Glomerular visceral epithelial cell (primary cell): ENCODE measurements around the gene PRAC1.

Source experiments
- DNase-seq: peaks from one replicate; pipeline ENCODE4 v3.0.0-alpha.2; 2016; ENCODE audit errors: extremely low spot score

The PRAC1 gene

DNA sequence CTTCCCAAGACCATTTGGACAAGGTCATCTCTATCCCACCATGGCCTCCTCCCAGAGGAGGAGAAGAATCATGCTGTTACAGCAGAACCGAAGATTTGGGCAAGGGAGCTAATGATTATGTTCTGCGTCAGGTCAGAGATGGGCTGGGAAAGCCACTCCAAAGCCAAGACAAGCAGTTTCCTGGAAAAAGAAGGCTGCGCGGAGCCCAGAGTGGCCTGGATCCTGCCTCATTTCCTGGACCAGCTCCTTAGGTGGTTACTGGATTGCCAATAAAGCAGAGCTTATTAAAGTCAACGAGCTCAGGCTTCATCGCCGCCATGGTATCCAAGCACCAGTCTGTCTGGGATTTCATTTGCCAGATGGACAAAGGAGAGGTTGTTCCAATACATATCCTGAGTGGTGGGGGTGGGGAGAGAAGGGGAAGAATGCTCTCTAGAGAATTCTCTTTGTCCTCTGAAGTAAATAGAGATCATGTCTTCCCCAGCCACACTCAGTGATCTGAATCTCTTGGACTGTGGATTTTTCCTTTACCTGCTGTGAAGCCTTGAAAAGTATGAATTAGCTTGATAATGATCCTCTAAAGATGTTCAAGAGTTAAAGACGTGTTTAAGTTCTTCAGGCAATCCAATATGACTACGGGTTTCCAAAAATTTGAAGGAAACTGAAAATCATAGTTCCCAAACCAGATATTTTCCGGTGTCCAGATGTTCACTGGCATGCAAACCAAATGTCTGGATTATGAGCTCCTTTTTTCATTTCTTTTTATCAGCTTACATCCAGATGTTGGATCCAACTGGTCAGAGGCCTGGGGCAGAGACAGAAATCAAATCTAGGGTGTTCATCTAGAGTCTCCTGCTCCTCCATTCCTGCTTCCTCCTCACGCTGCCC lies 17.7 kb downstream of the PRAC1 start:
- DNase-seq, result no peak

GRCh38 chr17:48701864-48702532 lies 20.3 kb downstream of the PRAC1 start:
- DNase-seq, result no peak

DNA sequence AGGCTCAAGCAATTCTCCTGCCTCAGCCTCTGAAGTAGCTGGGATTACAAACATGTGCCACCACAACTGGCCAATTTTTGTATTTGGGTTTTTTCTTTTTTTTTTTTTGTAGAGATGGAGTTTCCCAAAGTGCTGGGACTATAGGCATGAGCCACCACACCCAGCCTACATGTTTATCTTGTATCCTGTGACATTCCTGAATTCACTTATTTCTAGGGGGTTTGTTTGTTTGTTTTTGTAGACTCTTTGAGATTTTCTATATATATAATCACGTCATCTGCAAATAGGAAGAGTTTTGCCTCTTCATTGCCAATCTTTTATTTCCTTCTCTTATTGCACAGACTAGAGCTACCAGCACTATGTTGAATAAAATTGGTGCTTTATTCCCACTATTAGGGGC lies 29.1 kb downstream of the PRAC1 start:
- DNase-seq, result no peak

DNA sequence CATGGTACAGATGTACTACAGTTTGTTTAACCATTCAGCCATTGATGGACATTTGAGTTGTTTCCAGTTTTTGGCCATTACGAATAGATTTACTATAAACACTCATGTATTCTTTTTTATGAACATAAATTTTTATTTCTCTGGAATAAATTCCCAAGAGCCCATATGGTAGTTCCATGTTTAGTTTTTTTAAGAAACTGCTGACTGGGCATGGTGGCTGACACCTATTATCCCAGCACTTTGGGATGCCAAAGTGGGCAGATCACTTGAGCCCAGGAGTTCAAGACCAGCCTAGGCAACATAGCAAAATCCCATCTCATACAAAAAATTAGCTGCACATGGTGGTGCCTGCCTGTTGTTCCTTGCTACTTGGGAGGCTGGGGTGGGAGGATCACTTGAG lies 30.3 kb downstream of the PRAC1 start:
- DNase-seq, result no peak

- no peak for DNase-seq
Observed at GRCh38 chr17:48690655-48691054, 31.7 kb downstream of the PRAC1 start.

DNA sequence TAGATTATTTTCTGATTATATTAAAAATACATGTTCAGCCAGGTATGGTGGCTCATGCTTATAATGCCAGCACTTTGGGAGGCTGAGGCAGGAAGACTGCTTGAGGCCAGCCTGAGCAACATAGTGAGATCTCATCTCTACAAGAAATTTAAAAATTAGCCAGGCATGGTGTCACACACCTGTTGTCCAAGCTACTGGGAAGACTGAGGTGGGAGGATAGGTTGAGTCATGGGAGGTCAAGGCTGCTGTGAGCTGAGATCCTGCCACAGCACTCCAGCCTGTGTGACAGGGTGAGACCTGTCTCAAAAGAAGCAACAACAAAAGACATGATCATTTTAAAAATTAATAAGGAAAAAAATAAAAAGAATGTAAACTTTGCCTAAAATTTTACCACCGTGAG lies 40.7 kb downstream of the PRAC1 start:
- peak; percentile 6 for DNase-seq

DNA sequence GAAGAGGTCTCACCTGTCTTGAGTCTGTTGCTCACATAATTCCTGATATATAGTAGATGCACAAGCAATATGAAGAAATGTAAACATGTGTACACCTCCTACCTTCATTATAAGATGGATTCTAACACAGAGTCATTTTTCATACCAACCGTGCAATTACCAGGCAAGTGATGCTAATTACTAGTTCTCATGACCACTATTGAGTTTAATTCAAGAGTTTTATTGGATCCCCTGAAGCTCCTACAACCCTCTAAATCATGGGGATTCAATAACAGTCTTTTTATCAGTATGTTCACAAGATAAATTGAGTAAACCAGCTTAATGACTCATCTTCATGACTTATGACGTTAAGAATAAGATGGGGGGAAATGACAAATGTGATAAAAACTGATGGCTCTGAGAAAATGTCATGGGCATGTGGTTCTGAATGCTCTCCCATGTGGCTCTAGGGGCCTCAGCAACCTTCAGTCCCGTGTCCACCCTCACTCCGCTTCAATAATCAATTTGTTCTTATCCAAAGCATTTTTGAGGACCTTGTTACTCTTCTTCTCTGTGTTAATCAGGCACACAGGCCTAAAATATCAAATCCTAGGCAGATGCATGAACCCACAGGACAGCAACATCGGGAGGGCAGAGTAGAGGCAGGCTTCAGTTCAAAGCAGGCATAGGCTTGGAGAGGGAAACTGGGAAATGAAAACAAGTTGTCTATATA lies 42.8 kb downstream of the PRAC1 start:
- DNase-seq, result no peak

DNA sequence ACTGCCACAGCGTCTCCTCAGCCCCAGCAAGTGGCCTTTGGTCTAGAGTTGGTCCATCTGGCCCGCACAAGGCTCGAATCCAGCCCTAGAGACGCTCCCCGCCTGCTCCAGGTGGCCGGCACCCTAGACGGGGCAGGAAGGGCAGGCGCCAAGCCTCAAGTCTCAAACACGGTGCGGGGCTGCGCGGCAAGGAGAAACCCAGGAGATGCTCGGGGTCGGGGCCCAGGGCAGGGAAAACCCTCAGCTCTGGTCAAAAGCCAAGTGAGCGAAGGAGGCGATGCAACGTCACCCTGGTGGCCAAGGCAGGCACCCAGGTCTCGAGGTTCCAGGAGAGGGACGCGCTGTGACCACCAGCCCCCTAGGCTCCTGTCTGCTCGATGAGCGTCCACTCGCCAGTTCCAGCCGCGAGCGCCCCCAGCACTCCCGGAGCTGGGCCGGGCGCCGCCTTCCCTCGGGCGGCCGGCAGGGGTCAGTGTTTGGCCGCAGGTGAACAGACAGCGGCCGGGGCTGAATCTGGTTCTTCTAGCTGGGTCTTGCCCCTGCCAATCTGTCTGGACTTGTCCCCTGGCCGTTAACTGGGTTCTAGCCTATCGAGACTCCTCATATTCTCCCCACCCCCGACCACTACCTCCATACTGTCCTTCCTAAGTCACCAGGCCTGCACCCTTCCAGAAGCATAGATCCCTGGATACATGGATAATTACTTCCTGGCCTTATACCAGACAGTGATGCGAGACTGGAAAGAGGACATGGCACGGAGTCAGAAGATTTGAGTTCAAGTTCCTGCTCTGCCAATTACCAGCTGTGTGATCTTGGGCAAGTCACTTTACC lies 44.0 kb downstream of the PRAC1 start:
- DNase-seq, result peak; percentile 58

DNA sequence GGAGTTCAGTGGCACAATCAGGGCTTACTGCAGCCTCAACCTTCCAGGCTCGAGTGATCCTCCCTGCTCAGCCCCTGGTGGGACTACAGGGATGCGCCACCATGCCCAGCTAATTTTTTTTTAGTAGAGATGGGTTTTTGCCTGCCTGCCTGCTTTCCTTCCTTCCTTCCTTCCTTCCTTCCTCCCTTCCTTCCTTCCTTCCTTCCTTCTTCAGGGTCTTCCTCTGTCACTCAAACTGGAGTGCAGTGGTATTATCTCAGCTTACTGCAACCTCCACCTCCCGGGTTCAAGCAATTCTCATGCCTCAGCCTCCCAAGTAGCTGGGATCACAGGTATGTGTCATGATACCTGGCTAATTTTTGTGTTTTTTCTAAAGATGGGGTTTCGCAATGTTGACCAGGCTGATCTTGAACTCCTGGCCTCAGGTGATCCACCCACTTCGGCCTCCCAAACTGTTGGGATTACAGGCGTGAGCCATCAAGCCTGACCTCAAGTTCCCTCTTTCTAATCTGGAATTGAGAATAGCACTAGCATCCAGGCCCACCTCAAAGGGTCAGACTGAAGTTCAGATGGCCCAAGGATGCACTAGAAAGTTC lies 45.3 kb downstream of the PRAC1 start:
- no peak for DNase-seq

- DNase-seq, result no peak
Observed at GRCh38 chr17:48672340-48672739, 50.0 kb downstream of the PRAC1 start.
